Ishikawa (cell line): ENCODE results near the gene OR52I1.

ENCODE experiments used
- CEBPB ChIP-seq: IDR thresholded peaks from 2 replicates; pipeline ENCODE4 v1.6.1; 2012
- EP300 ChIP-seq: IDR thresholded peaks from 2 replicates; pipeline ENCODE4 v1.6.1; 2012; ENCODE audit warnings: borderline replicate concordance
- FOXM1 ChIP-seq: IDR thresholded peaks from 2 replicates; pipeline ENCODE4 v1.6.1; 2012; ENCODE audit warnings: low read depth, borderline replicate concordance
- TAF1 ChIP-seq: IDR thresholded peaks from 2 replicates; pipeline ENCODE4 v1.6.1; 2012; ENCODE audit warnings: low read depth, mild to moderate bottlenecking
- YY1 ChIP-seq: IDR thresholded peaks from 2 replicates; pipeline ENCODE4 v1.6.1; 2012; ENCODE audit warnings: low read depth
- ZBTB7A ChIP-seq: IDR thresholded peaks from 2 replicates; pipeline ENCODE4 v1.6.1; 2012; ENCODE audit warnings: low read depth
- TF ChIP-seq, protein P1 (sequence below): IDR thresholded peaks from 2 replicates; pipeline ENCODE4 v1.6.1; 2012

- TF ChIP-seq TAF1 (no peak), EP300 (no peak), YY1 (no peak), ZBTB7A (no peak), FOXM1 (no peak), CEBPB (no peak)
- TF ChIP-seq, protein P1, sequence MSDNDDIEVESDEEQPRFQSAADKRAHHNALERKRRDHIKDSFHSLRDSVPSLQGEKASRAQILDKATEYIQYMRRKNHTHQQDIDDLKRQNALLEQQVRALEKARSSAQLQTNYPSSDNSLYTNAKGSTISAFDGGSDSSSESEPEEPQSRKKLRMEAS = no peak
Measured at GRCh38 chr11:4641501-4641900, 47.7 kb downstream of the OR52I1 start.
